ENCODE results near the gene MT2A. TPM values are rescaled to one million over a fixed set of nuclear protein-coding genes. Genes with fewer than 3 reads are reported as not detected.

Gene MT2A
- total and polyA plus RNA-seq, 2 of the 13 experiments (the other 11 are each of a cell fraction or from before 2014, with no cell fraction given), result 135 to 371 TPM

DNA sequence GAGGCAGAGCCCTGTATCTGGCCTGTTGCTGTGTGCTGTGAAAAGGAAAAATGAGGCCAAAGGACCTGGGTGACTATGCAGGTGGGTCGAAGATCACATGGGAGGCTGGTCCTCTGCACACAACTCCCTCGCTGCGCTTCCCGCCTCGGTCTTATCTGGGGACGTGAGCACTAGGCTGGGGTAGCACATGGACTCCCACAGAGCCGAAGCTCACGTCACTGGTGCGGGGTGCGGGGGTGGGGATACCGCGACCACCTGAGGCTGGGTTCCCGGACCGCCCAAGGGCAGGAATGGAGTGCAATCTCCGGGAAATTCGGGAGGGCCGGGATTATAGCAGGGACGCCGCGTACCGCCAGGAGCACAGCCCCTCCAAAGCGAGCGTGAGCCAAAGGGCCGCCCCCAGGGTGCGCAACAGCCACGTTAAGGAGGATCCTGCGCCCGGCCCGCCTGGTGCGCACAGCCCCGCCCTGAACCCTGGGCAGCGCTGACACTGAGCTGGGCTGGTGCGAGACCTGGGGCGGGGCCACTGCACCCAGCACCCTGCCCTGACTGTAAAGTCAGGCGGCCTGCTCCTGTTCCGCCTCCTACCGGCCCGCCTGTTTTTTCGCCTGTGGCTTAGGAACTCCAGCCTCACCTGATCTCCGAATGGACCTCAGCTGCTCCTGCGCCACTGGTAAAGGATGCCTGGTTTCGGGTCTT, 34.8 kb downstream of the MT2A start (continued):
- TF ChIP-seq, protein P1, sequence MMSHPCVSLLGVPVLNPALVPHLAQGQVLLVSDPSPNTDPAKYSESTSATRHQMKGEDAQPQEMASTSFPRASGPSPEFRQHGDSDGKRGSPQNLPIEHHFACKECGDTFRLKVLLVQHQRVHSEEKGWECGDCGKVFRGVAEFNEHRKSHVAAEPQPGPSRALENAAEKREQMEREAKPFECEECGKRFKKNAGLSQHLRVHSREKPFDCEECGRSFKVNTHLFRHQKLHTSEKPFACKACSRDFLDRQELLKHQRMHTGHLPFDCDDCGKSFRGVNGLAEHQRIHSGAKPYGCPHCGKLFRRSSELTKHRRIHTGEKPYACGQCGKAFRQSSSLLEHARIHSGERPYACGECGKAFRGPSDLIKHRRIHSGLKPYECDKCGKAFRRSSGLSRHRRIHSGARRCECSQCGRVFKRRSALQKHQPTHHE (CRISPR knock-in tag; IDR thresholded peaks at IDR 0.05; ENCODE audit: borderline replicate concordance), result no peak
- TF ChIP-seq HOXA7 (CRISPR knock-in tag; IDR thresholded peaks at IDR 0.05) (no peak), SIX1 (CRISPR knock-in tag; IDR thresholded peaks at IDR 0.05; ENCODE audit: borderline replicate concordance) (no peak), POGZ (CRISPR knock-in tag; IDR thresholded peaks at IDR 0.05) (peak; percentile 28; the same call in 1 of the 2 replicates), MAZ (IDR thresholded peaks at IDR 0.05; ENCODE audit: borderline replicate concordance, low read depth, low read length) (no peak), MAZ (CRISPR knock-in tag; IDR thresholded peaks at IDR 0.05; ENCODE audit: low read depth) (peak; percentile 38; the same call in 1 of the 2 replicates), GFI1 (CRISPR knock-in tag; IDR thresholded peaks at IDR 0.05; ENCODE audit: borderline replicate concordance) (no peak), CEBPB (IDR thresholded peaks at IDR 0.05; ENCODE audit: borderline replicate concordance, low read depth, low read length) (no peak), TOE1 (CRISPR knock-in tag; IDR thresholded peaks at IDR 0.05) (no peak), JUN (CRISPR knock-in tag; IDR thresholded peaks at IDR 0.05) (0 out of 2 replicates have a peak, but pooled peaks have one; percentile 22), CHD4 (IDR thresholded peaks at IDR 0.05; ENCODE audit: borderline replicate concordance, low read length) (no peak), ZBTB7A (CRISPR knock-in tag; IDR thresholded peaks at IDR 0.05) (0 out of 2 replicates have a peak, but pooled peaks have one; percentile 18), PITX1 (CRISPR knock-in tag; IDR thresholded peaks at IDR 0.05) (peak; percentile 28; the same call in 1 of the 2 replicates), HNRNPK (IDR thresholded peaks at IDR 0.05; ENCODE audit: low read depth, low read length, poor library complexity, severe bottlenecking) (no peak), ZNF790 (CRISPR knock-in tag; IDR thresholded peaks at IDR 0.05; ENCODE audit: borderline replicate concordance) (no peak), ZIK1 (CRISPR knock-in tag; IDR thresholded peaks at IDR 0.05; ENCODE audit: borderline replicate concordance, low read depth) (0 out of 2 replicates have a peak, but pooled peaks have one; percentile 40)
- TF ChIP-seq, protein P2, sequence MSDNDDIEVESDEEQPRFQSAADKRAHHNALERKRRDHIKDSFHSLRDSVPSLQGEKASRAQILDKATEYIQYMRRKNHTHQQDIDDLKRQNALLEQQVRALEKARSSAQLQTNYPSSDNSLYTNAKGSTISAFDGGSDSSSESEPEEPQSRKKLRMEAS (IDR thresholded peaks at IDR 0.05), result peak; percentile 69; the same call in 1 of the 2 replicates
